ENCODE data around the gene ATP13A5. TPM values are rescaled to one million over a fixed set of nuclear protein-coding genes. Genes with fewer than 3 reads are reported as not detected.

The ATP13A5 gene
- polyA plus RNA-seq, 1 donor: 0.09 TPM

- DNase-seq: no peak
- H3K36me3 ChIP-seq (ENCODE audit: control insufficient read depth, insufficient read depth, low read length): no peaks in the 10 kb centered on the region
- no peaks in the 10 kb centered on the region for H3K9me3 ChIP-seq (ENCODE audit: control insufficient read depth, low read depth, low read length)
- H3K27me3 ChIP-seq (ENCODE audit: control insufficient read depth, insufficient read depth, low read length): peaks cover 8% of the 10 kb centered on the region
- H3K4me3 ChIP-seq (ENCODE audit: low read length): no peak overlapping the region
- no peak overlapping the region for H3K27ac ChIP-seq (ENCODE audit: low read length)
- 29% methylated on average over 1 of the region's 4 CpGs for WGBS (ENCODE audit: insufficient coverage, low lambda C conversion rate)
- peaks cover 2% of the 10 kb centered on the region for H3K4me1 ChIP-seq (ENCODE audit: control insufficient read depth, insufficient read depth, low read length)
Observed at GRCh38 chr3:193236599-193236998, 142.0 kb downstream of the ATP13A5 start.

- WGBS (ENCODE audit: insufficient coverage, low lambda C conversion rate): no CpG with 5 or more reads among the region's 6 CpGs
- no peak for DNase-seq
- H3K4me3 ChIP-seq (ENCODE audit: low read length): no peak overlapping the region
- no peaks in the 10 kb centered on the region for H3K4me1 ChIP-seq (ENCODE audit: control insufficient read depth, insufficient read depth, low read length)
- no peaks in the 10 kb centered on the region for H3K27me3 ChIP-seq (ENCODE audit: control insufficient read depth, insufficient read depth, low read length)
- H3K36me3 ChIP-seq (ENCODE audit: control insufficient read depth, insufficient read depth, low read length): no peaks in the 10 kb centered on the region
- H3K27ac ChIP-seq (ENCODE audit: low read length): no peak overlapping the region
- H3K9me3 ChIP-seq (ENCODE audit: control insufficient read depth, low read depth, low read length): no peaks in the 10 kb centered on the region
Observed at GRCh38 chr3:193231201-193231600, 147.4 kb downstream of the ATP13A5 start.

GRCh38 chr3:193230610-193231009 lies 147.9 kb downstream of the ATP13A5 start:
- H3K36me3 ChIP-seq (ENCODE audit: control insufficient read depth, insufficient read depth, low read length): no peaks in the 10 kb centered on the region
- H3K4me3 ChIP-seq (ENCODE audit: low read length): no peak overlapping the region
- no peaks in the 10 kb centered on the region for H3K4me1 ChIP-seq (ENCODE audit: control insufficient read depth, insufficient read depth, low read length)
- 100% methylated on average over 1 of the region's 4 CpGs for WGBS (ENCODE audit: insufficient coverage, low lambda C conversion rate)
- H3K9me3 ChIP-seq (ENCODE audit: control insufficient read depth, low read depth, low read length): no peaks in the 10 kb centered on the region
- H3K27me3 ChIP-seq (ENCODE audit: control insufficient read depth, insufficient read depth, low read length): no peaks in the 10 kb centered on the region
- H3K27ac ChIP-seq (ENCODE audit: low read length): no peak overlapping the region
- no peak for DNase-seq

DNA sequence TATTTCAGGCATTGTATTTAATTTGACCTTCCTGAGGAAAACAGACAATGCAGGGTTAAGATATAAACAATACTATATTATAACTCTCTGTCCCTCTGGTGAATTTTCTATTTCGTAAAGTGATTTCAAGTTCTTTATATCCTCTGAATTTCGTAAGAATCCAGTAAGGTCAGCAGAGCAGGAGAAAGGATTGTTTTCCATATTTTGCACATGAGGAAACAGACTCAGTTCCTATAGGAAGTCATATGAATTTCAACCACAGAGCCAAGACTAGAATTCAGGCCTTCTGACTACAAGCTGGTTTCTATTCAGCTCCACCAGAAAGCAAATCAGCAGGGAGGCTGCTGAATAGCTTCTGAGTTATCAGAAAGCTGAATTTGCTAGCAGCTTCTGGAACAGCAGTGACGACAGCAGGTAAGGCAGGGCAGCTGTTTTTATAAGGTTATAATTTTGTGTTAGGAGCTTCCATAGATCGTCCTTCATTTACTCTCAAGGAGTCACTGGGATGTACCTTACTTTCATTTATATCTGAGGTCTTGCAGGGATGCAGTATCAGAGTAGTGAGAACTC lies 148.6 kb downstream of the ATP13A5 start:
- H3K4me1 ChIP-seq (ENCODE audit: control insufficient read depth, insufficient read depth, low read length): no peaks in the 10 kb centered on the region
- 92% methylated on average over 2 of the region's 4 CpGs for WGBS (ENCODE audit: insufficient coverage, low lambda C conversion rate)

GRCh38 chr3:193228206-193228605 lies 150.3 kb downstream of the ATP13A5 start:
- no CpG with 5 or more reads among the region's 6 CpGs for WGBS (ENCODE audit: insufficient coverage, low lambda C conversion rate)
- no peak overlapping the region for H3K27ac ChIP-seq (ENCODE audit: low read length)
- no peaks in the 10 kb centered on the region for H3K36me3 ChIP-seq (ENCODE audit: control insufficient read depth, insufficient read depth, low read length)
- DNase-seq: no peak
- no peaks in the 10 kb centered on the region for H3K27me3 ChIP-seq (ENCODE audit: control insufficient read depth, insufficient read depth, low read length)
- H3K4me3 ChIP-seq (ENCODE audit: low read length): no peak overlapping the region
- no peaks in the 10 kb centered on the region for H3K9me3 ChIP-seq (ENCODE audit: control insufficient read depth, low read depth, low read length)
- no peaks in the 10 kb centered on the region for H3K4me1 ChIP-seq (ENCODE audit: control insufficient read depth, insufficient read depth, low read length)

More for the DNA sequence above, 148.6 kb downstream of the ATP13A5 start:
- Histone ChIP-seq H3K27me3 (ENCODE audit: control insufficient read depth, insufficient read depth, low read length) (no peaks in the 10 kb centered on the region), H3K9me3 (ENCODE audit: control insufficient read depth, low read depth, low read length) (no peaks in the 10 kb centered on the region), H3K36me3 (ENCODE audit: control insufficient read depth, insufficient read depth, low read length) (no peaks in the 10 kb centered on the region), H3K4me3 (ENCODE audit: low read length) (no peak overlapping the region), H3K27ac (ENCODE audit: low read length) (no peak overlapping the region)
- DNase-seq: no peak

- H3K27ac ChIP-seq (ENCODE audit: low read length): no peak overlapping the region
- no peaks in the 10 kb centered on the region for H3K27me3 ChIP-seq (ENCODE audit: control insufficient read depth, insufficient read depth, low read length)
- no CpG with 5 or more reads among the region's 6 CpGs for WGBS (ENCODE audit: insufficient coverage, low lambda C conversion rate)
- DNase-seq: no peak
- no peaks in the 10 kb centered on the region for H3K36me3 ChIP-seq (ENCODE audit: control insufficient read depth, insufficient read depth, low read length)
- no peak overlapping the region for H3K4me3 ChIP-seq (ENCODE audit: low read length)
- no peaks in the 10 kb centered on the region for H3K9me3 ChIP-seq (ENCODE audit: control insufficient read depth, low read depth, low read length)
- H3K4me1 ChIP-seq (ENCODE audit: control insufficient read depth, insufficient read depth, low read length): no peaks in the 10 kb centered on the region
Observed at GRCh38 chr3:193225302-193226125, 153.0 kb downstream of the ATP13A5 start.

Other genes starting within 250 kb of the ATP13A5 start
- 0.24 TPM for gene PLAAT1, start 137.5 kb downstream of the ATP13A5 start, polyA plus RNA-seq
- gene ATP13A4, start 176.1 kb upstream of the ATP13A5 start, polyA plus RNA-seq: 15.6 TPM
- 45.5 TPM for gene OPA1, start 214.5 kb upstream of the ATP13A5 start, polyA plus RNA-seq